H9 (cell line): Measurements from ENCODE around the gene MED27. TPM values are rescaled to one million over a fixed set of nuclear protein-coding genes. Genes with fewer than 3 reads are reported as not detected.

Source experiments
- DNase-seq: peaks from one replicate; pipeline ENCODE4 v3.0.0-alpha.2; 2017
- H2AFZ ChIP-seq: one replicate; pipeline ENCODE4 v1.6.1; 2013; ENCODE audit warnings: mild to moderate bottlenecking, low read length, control low read depth, moderate library complexity
- H2AK5ac ChIP-seq: 2 replicates; pipeline ENCODE4 v1.6.1; 2013; ENCODE audit warnings: low read length, control low read depth, mixed read lengths; ENCODE audit not compliant: insufficient read length
- H2BK120ac ChIP-seq: one replicate; pipeline ENCODE4 v1.6.1; 2013; ENCODE audit warnings: low read depth, mild to moderate bottlenecking, low read length, control low read depth, inconsistent platforms; ENCODE audit not compliant: poor library complexity, severe bottlenecking
- H2BK12ac ChIP-seq: 2 replicates; pipeline ENCODE4 v1.6.1; 2013; ENCODE audit warnings: low read length, control low read depth, mixed read lengths, low read depth; ENCODE audit not compliant: insufficient read length
- H2BK15ac ChIP-seq: 2 replicates; pipeline ENCODE4 v1.6.1; 2013; ENCODE audit warnings: low read depth, low read length, control low read depth
- H2BK20ac ChIP-seq: one replicate; pipeline ENCODE4 v1.6.1; 2013; ENCODE audit warnings: low read depth, mild to moderate bottlenecking, low read length, control low read depth, inconsistent platforms; ENCODE audit not compliant: poor library complexity, severe bottlenecking
- H2BK5ac ChIP-seq: 2 replicates; pipeline ENCODE4 v1.6.1; 2013; ENCODE audit warnings: low read length, control low read depth, mixed read lengths; ENCODE audit not compliant: insufficient read length
- H3K14ac ChIP-seq: 2 replicates; pipeline ENCODE4 v1.6.1; 2013; ENCODE audit warnings: low read length, control low read depth; ENCODE audit not compliant: insufficient read depth
- H3K18ac ChIP-seq: 2 replicates; pipeline ENCODE4 v1.6.1; 2013; ENCODE audit warnings: low read depth, mild to moderate bottlenecking, mixed read lengths, low read length, control low read depth; ENCODE audit not compliant: insufficient read length
- H3K23ac ChIP-seq: 2 replicates; pipeline ENCODE4 v1.6.1; 2013; ENCODE audit warnings: low read length, control low read depth, mixed read lengths, low read depth; ENCODE audit not compliant: insufficient read length
- H3K23me2 ChIP-seq: 2 replicates; pipeline ENCODE4 v1.6.1; 2013; ENCODE audit warnings: low read depth, mild to moderate bottlenecking, mixed read lengths, low read length, control low read depth; ENCODE audit not compliant: insufficient read length, poor library complexity, severe bottlenecking
- H3K27ac ChIP-seq: 2 replicates; pipeline ENCODE4 v1.5.1; 2013; ENCODE audit warnings: low read length, control low read depth, mixed read lengths, low read depth; ENCODE audit not compliant: insufficient read length
- H3K27me3 ChIP-seq: 2 replicates; pipeline ENCODE4 v1.6.1; 2013; ENCODE audit warnings: low read length, control low read depth, inconsistent platforms; ENCODE audit not compliant: insufficient read depth
- H3K4ac ChIP-seq: 2 replicates; pipeline ENCODE4 v1.6.1; 2013; ENCODE audit warnings: low read depth, mild to moderate bottlenecking, control low read depth, inconsistent platforms, low read length, moderate library complexity
- H3K4me1 ChIP-seq: 2 replicates; pipeline ENCODE4 v1.6.1; 2013; ENCODE audit warnings: low read length, control low read depth, inconsistent platforms; ENCODE audit not compliant: insufficient read depth
- H3K4me2 ChIP-seq: 2 replicates; pipeline ENCODE4 v1.6.1; 2013; ENCODE audit warnings: low read length, control low read depth, mixed read lengths; ENCODE audit not compliant: insufficient read length, insufficient read depth
- H3K56ac ChIP-seq: 2 replicates; pipeline ENCODE4 v1.6.1; 2013; ENCODE audit warnings: low read depth, mild to moderate bottlenecking, mixed read lengths, low read length, control low read depth; ENCODE audit not compliant: insufficient read length
- H3K79me1 ChIP-seq: 2 replicates; pipeline ENCODE4 v1.6.1; 2013; ENCODE audit warnings: low read depth, mild to moderate bottlenecking, moderate library complexity, low read length, control low read depth, inconsistent platforms; ENCODE audit not compliant: insufficient read depth, poor library complexity, severe bottlenecking
- H3K79me2 ChIP-seq: 2 replicates; pipeline ENCODE4 v1.6.1; 2013; ENCODE audit warnings: low read length, control low read depth, inconsistent platforms; ENCODE audit not compliant: insufficient read depth
- H3K9ac ChIP-seq: 2 replicates; pipeline ENCODE4 v1.6.1; 2013; ENCODE audit warnings: low read length, control low read depth, mixed read lengths; ENCODE audit not compliant: insufficient read length; ENCODE audit errors: extremely low read depth
- H3K9me3 ChIP-seq: one replicate; pipeline ENCODE4 v1.6.1; 2013; ENCODE audit warnings: low read depth, low read length, inconsistent platforms; ENCODE audit not compliant: control insufficient read depth
- H3T11ph ChIP-seq: one replicate; pipeline ENCODE4 v1.6.1; 2013; ENCODE audit warnings: mild to moderate bottlenecking, low read length, control low read depth, inconsistent platforms
- H4K20me1 ChIP-seq: one replicate; pipeline ENCODE4 v1.6.1; 2013; ENCODE audit not compliant: control insufficient read depth, insufficient read length, insufficient read depth
- H4K5ac ChIP-seq: 2 replicates; pipeline ENCODE4 v1.6.1; 2013; ENCODE audit warnings: low read depth, mild to moderate bottlenecking, mixed read lengths, low read length, control low read depth; ENCODE audit not compliant: insufficient read length
- H4K8ac ChIP-seq: replicated peaks from 2 replicates; pipeline ENCODE4 v1.6.1; 2013; ENCODE audit warnings: low read length, control low read depth, mixed read lengths, low read depth; ENCODE audit not compliant: insufficient read length
- H4K91ac ChIP-seq: 2 replicates; pipeline ENCODE4 v1.6.1; 2013; ENCODE audit warnings: low read depth, mild to moderate bottlenecking, moderate library complexity, mixed read lengths, low read length, control low read depth; ENCODE audit not compliant: insufficient read length
- H3K27ac Mint-ChIP-seq, 3 experiments: 2 replicates in 2 of 3; 3 replicates in 1 of 3; pipeline ENCODE4 v1.8.0; 2020 to 2021; ENCODE audit warnings: mixed read lengths in 3 of 3, mild to moderate bottlenecking in 1 of 3, moderate library complexity in 1 of 3
- H3K27me3 Mint-ChIP-seq: 2 replicates; pipeline ENCODE4 v1.8.0; 2021; ENCODE audit warnings: low read depth, mild to moderate bottlenecking, moderate library complexity, mixed read lengths
- H3K36me3 Mint-ChIP-seq, 3 experiments: 2 replicates in 2 of 3; 3 replicates in 1 of 3; pipeline ENCODE4 v1.8.0; 2020 to 2021; ENCODE audit warnings: low read depth in 3 of 3, mixed read lengths in 3 of 3; ENCODE audit not compliant: insufficient read depth in 1 of 3
- H3K4me1 Mint-ChIP-seq, 2 experiments: 2 replicates each; pipeline ENCODE4 v1.8.0; 2020; ENCODE audit warnings: mixed read lengths in 2 of 2
- H3K4me3 Mint-ChIP-seq, 2 experiments: 2 replicates in 1 of 2; 3 replicates in 1 of 2; pipeline ENCODE4 v1.8.0; 2020 to 2021; ENCODE audit warnings: mild to moderate bottlenecking in 2 of 2, mixed read lengths in 2 of 2, moderate library complexity in 1 of 2
- H3K9me3 Mint-ChIP-seq, 2 experiments: 2 replicates in 1 of 2; 3 replicates in 1 of 2; pipeline ENCODE4 v1.8.0; 2020; ENCODE audit warnings: mild to moderate bottlenecking in 2 of 2, mixed read lengths in 2 of 2, moderate library complexity in 1 of 2
- CTCF ChIP-seq: fragments of 200-600 bp; sonication (generic); conservative IDR thresholded peaks from 3 replicates; pipeline ENCODE4 v1.8.0; 2021; ENCODE audit warnings: antibody characterized with exemption, mild to moderate bottlenecking
- WGBS: extraction: QIAGEN DNeasy Blood & Tissue Kit; methylation state at CpG from one replicate; pipeline ENCODE4 v1.1.7; 2013; ENCODE audit warnings: missing lambda C conversion rate, low lambda C conversion rate, mixed read lengths; ENCODE audit not compliant: insufficient read length; ENCODE audit errors: extremely low coverage; 5-methylcytosine and 5-hydroxymethylcytosine counted together
- total RNA-seq: library from RNA; stranded (reverse); gene quantifications from 2 replicates; pipeline ENCODE4 v1.2.1, GENCODE V29; 2021

The MED27 gene
- total RNA-seq, 1 experiment from 2014 or later: 33.5 TPM

- no CpG with 5 or more reads among the region's 23 CpGs for WGBS
- Histone ChIP-seq H2AK5ac (no peak overlapping the region), H3T11ph (no peak overlapping the region), H3K18ac (no peak overlapping the region), H3K9me3 (no peaks in the 10 kb centered on the region), H3K9ac (no peak overlapping the region), H3K27ac (no peak overlapping the region), H2AFZ (no peak overlapping the region), H3K23ac (no peak overlapping the region), H4K8ac (no peak overlapping the region), H2BK5ac (no peak overlapping the region), H3K14ac (peak overlapping the region; percentile 6; the same call in 1 of the 2 replicates), H2BK15ac (no peak overlapping the region), H4K20me1 (no peaks in the 10 kb centered on the region), H2BK120ac (no peak overlapping the region), H3K79me1 (no peaks in the 10 kb centered on the region), H3K79me2 (no peaks in the 10 kb centered on the region), H3K56ac (no peak overlapping the region), H3K27me3 (no peaks in the 10 kb centered on the region), H3K4me1 (peaks cover 11% of the 10 kb centered on the region; the same call in 1 of the 2 replicates), H3K23me2 (peaks cover 4% of the 10 kb centered on the region), H2BK12ac (no peak overlapping the region), H3K4ac (no peak overlapping the region), H4K5ac (no peak overlapping the region), H2BK20ac (no peak overlapping the region), H4K91ac (no peak overlapping the region), H3K4me2 (no peak overlapping the region)
- Mint-ChIP-seq H3K27ac (no peak overlapping the region), H3K36me3 (no peaks in the 10 kb centered on the region), H3K4me1 (peaks cover 23 to 50% of the 10 kb centered on the region in 2 experiments), H3K4me3 (no peak overlapping the region), H3K9me3 (no peaks in the 10 kb centered on the region), H3K27me3 (peaks cover 3% of the 10 kb centered on the region)
- TF ChIP-seq CTCF: no peak; the same call in 2 of the 3 replicates
- no peak for DNase-seq
These were observed 269.1 kb downstream of the MED27 start for GRCh38 chr9:131810351-131811170.

Other genes with a start within 250 kb of the MED27 start
- 0.52 and 0.66 TPM in 2 replicates for gene NTNG2, start 82.2 kb upstream of the MED27 start, total RNA-seq